ENCODE measurements around the gene LYPD5. TPM values are rescaled to one million over a fixed set of nuclear protein-coding genes. Genes with fewer than 3 reads are reported as not detected.

Gene LYPD5
- total and polyA plus RNA-seq, 7 donors: 0.60 to 10.6 (median 2.0) TPM

DNA sequence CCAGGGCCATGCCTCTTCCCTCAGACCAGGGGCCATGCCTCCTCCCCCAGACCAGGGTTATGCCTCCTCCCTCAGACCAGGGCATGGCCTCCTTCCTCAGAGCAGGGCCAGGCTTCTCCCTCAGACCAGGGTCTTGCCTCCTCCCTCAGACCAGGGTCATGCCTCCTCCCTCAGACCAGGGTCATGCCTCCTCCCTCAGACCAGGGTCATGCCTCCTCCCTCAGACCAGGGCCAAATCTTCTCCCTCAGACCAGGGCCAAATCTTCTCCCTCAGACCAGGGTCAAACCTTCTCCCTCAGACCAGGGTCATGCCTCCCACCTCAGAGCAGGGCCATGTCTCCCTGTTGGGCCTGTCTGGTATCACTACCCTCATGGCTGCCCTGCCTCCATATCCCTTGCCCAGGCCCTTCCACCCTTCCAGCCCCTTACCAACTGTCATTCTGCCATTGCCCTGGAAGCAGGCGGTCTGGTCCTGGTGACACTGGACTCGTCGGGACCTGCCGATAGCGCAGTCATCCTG lies 4.2 kb downstream of the LYPD5 start:
- peaks cover 0 to 13% (median 11%) of the 10 kb centered on the region in 4 donors for H3K4me1 ChIP-seq
- intact Hi-C loops (cut with DNase I): no loop called here
- TF ChIP-seq POLR2AphosphoS5 (IDR thresholded peaks at IDR 0.05) (no peak), POLR2A (IDR thresholded peaks at IDR 0.05) (no peak), EP300 (IDR thresholded peaks at IDR 0.05) (no peak)
- TF ChIP-seq, protein P1, sequence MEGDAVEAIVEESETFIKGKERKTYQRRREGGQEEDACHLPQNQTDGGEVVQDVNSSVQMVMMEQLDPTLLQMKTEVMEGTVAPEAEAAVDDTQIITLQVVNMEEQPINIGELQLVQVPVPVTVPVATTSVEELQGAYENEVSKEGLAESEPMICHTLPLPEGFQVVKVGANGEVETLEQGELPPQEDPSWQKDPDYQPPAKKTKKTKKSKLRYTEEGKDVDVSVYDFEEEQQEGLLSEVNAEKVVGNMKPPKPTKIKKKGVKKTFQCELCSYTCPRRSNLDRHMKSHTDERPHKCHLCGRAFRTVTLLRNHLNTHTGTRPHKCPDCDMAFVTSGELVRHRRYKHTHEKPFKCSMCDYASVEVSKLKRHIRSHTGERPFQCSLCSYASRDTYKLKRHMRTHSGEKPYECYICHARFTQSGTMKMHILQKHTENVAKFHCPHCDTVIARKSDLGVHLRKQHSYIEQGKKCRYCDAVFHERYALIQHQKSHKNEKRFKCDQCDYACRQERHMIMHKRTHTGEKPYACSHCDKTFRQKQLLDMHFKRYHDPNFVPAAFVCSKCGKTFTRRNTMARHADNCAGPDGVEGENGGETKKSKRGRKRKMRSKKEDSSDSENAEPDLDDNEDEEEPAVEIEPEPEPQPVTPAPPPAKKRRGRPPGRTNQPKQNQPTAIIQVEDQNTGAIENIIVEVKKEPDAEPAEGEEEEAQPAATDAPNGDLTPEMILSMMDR (IDR thresholded peaks at IDR 0.05): no peak
- 42 to 45% methylated on average over 5 of the region's 5 CpGs for WGBS, 2 donors
- H3K27ac ChIP-seq: peak overlapping the region in 1 of 4 donors; percentile 23
- peaks cover 0 to 1% (median 0%) of the 10 kb centered on the region in 4 donors for H3K9me3 ChIP-seq
- H3K27me3 ChIP-seq: peaks cover 8 to 55% (median 28%) of the 10 kb centered on the region in 3 donors
- no peak for DNase-seq
- no peaks in the 10 kb centered on the region for H3K36me3 ChIP-seq
- H3K4me3 ChIP-seq: peak overlapping the region; percentile 21 to 50 (median 41)

- 92 to 93% methylated on average over 7 of the region's 7 CpGs for WGBS, 2 donors
- intact Hi-C loops (cut with DNase I): no loop called here
- TF ChIP-seq, protein P1 (IDR thresholded peaks at IDR 0.05): no peak
- TF ChIP-seq POLR2AphosphoS5 (IDR thresholded peaks at IDR 0.05): no peak
- no peak for TF ChIP-seq EP300 (IDR thresholded peaks at IDR 0.05)
- TF ChIP-seq POLR2A (IDR thresholded peaks at IDR 0.05): no peak
Measured at GRCh38 chr19:43797556-43797955, 4.7 kb downstream of the LYPD5 start.

DNA sequence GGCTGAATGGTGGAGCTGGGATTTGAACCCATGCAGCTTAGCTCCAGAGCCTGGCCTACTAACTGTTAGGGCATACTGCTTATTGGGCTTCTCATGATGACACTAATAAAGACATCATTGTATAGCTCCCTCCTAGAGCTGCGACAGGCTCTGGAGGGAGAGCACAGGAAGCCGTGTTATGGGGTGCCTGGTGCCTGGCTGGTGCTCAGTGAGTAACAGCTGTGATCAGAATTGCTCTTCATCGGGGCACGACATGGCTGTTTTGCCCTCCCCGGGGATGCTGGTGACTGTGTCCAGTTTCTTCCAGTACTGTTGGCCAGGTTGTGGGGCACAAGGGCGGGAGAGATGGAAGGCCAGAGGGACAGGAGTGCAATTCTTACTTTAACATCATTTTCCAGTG lies 5.1 kb downstream of the LYPD5 start:
- 46 to 62% methylated on average over 6 of the region's 6 CpGs for WGBS, 2 donors
- H3K9me3 ChIP-seq: peaks cover 0 to 1% (median 0%) of the 10 kb centered on the region in 4 donors
- H3K4me1 ChIP-seq: peaks cover 0 to 13% (median 11%) of the 10 kb centered on the region in 4 donors
- intact Hi-C loops (cut with DNase I): no loop called here
- H3K27ac ChIP-seq: no peak overlapping the region
- peaks cover 8 to 57% (median 28%) of the 10 kb centered on the region in 3 donors for H3K27me3 ChIP-seq
- TF ChIP-seq POLR2AphosphoS5 (IDR thresholded peaks at IDR 0.05): no peak
- TF ChIP-seq POLR2A (IDR thresholded peaks at IDR 0.05): no peak
- TF ChIP-seq EP300 (IDR thresholded peaks at IDR 0.05): no peak
- TF ChIP-seq, protein P1 (IDR thresholded peaks at IDR 0.05): no peak
- DNase-seq: no peak
- H3K4me3 ChIP-seq: no peak overlapping the region
- no peaks in the 10 kb centered on the region for H3K36me3 ChIP-seq

More at GRCh38 chr19:43797556-43797955, 4.7 kb downstream of the LYPD5 start:
- Histone ChIP-seq H3K4me1 (peaks cover 0 to 13% (median 11%) of the 10 kb centered on the region in 4 donors), H3K27me3 (peaks cover 8 to 57% (median 28%) of the 10 kb centered on the region in 3 donors), H3K36me3 (no peaks in the 10 kb centered on the region), H3K4me3 (no peak overlapping the region), H3K9me3 (peaks cover 0 to 1% (median 0%) of the 10 kb centered on the region in 4 donors), H3K27ac (no peak overlapping the region)
- DNase-seq: no peak

GRCh38 chr19:43790587-43790986 lies 11.7 kb downstream of the LYPD5 start:
- H3K27me3 ChIP-seq: peaks cover 0 to 18% (median 4%) of the 10 kb centered on the region in 3 donors
- TF ChIP-seq, protein P1 (IDR thresholded peaks at IDR 0.05): no peak
- no peak for TF ChIP-seq POLR2A (IDR thresholded peaks at IDR 0.05)
- no peak for TF ChIP-seq EP300 (IDR thresholded peaks at IDR 0.05)
- no peak for TF ChIP-seq POLR2AphosphoS5 (IDR thresholded peaks at IDR 0.05)
- intact Hi-C loops (cut with DNase I): no loop called here
- H3K27ac ChIP-seq: no peak overlapping the region
- DNase-seq: no peak
- WGBS, 2 donors: 23 to 31% methylated on average over 3 of the region's 3 CpGs
- no peaks in the 10 kb centered on the region for H3K4me1 ChIP-seq
- H3K4me3 ChIP-seq: no peak overlapping the region
- H3K36me3 ChIP-seq: no peaks in the 10 kb centered on the region
- H3K9me3 ChIP-seq: peaks cover 0 to under 1% (median 0%) of the 10 kb centered on the region in 4 donors

Data from sigmoid colon (tissue), 7 donors.